Endothelial cell of umbilical vein (primary cell): ENCODE data around the gene SEMA4B.

Experiments used
- CTCF ChIP-seq, 2 donors: IDR thresholded peaks; 1 replicate in 1 of 2; 2 replicates in 1 of 2; pipeline ENCODE4 v1.5.1; 2011; ENCODE audit warnings: low read length in 2 of 2, mild to moderate bottlenecking in 2 of 2, moderate library complexity in 2 of 2, control low read depth in 1 of 2, inconsistent platforms in 1 of 2, low read depth in 1 of 2; ENCODE audit not compliant: insufficient read depth in 1 of 2; ENCODE audit errors: extremely low read depth in 1 of 2
- EZH2 ChIP-seq: IDR thresholded peaks from 2 replicates; pipeline ENCODE4 v1.6.1; 2012; ENCODE audit warnings: borderline replicate concordance, low read depth, mild to moderate bottlenecking, moderate library complexity, low read length, inconsistent platforms; ENCODE audit not compliant: severe bottlenecking
- FOS ChIP-seq: IDR thresholded peaks from 2 replicates; pipeline ENCODE4 v1.6.1; 2011; ENCODE audit warnings: mild to moderate bottlenecking, low read length, moderate library complexity, borderline replicate concordance; ENCODE audit not compliant: insufficient read depth
- JUN ChIP-seq: IDR thresholded peaks from 2 replicates; pipeline ENCODE4 v1.6.1; 2011; ENCODE audit warnings: borderline replicate concordance, low read depth; ENCODE audit not compliant: insufficient read length, insufficient read depth
- MYC ChIP-seq: IDR thresholded peaks from one replicate; pipeline ENCODE4 v1.6.1; 2011; ENCODE audit warnings: mild to moderate bottlenecking, low read depth, low read length
- POLR2A ChIP-seq: IDR thresholded peaks from 2 replicates; pipeline ENCODE4 v1.6.1; 2012; ENCODE audit warnings: low read depth, mild to moderate bottlenecking, control low read depth, low read length
- POLR2AphosphoS5 ChIP-seq: IDR thresholded peaks from 2 replicates; pipeline ENCODE4 v1.6.1; 2012; ENCODE audit warnings: low read depth, mild to moderate bottlenecking, control low read depth, low read length, moderate library complexity; ENCODE audit not compliant: insufficient read depth

GRCh38 chr15:90227816-90228772, 27.0 kb downstream of the SEMA4B start:
- TF ChIP-seq CTCF (IDR thresholded peaks at IDR 0.05; ENCODE audit: extremely low read depth in 1 of 2, insufficient read depth in 1 of 2, low read depth in 1 of 2, low read length in 2 of 2) (no peak), EZH2 (no peak), POLR2AphosphoS5 (no peak), POLR2A (no peak), JUN (no peak), FOS (no peak), MYC (no peak)
